HEK293 (cell line): ENCODE results near the gene P2RX2.
A peak's percentile ranks its signal among the peaks of the same experiment; 100 is the strongest.

ENCODE experiments used
- CTCF ChIA-PET: fragments of 350-600 bp; formaldehyde crosslinking; extraction: SDS; loops from one replicate; lab custom pipeline; 2021; ENCODE audit warnings: antibody characterized with exemption; lab: Yijun Ruan, JAX
- POLR2A ChIA-PET: fragments of 300-600 bp; formaldehyde crosslinking; extraction: SDS; loops from one replicate; lab custom pipeline; 2020; ENCODE audit warnings: antibody characterized with exemption, inconsistent platforms; lab: Yijun Ruan, JAX
- H3K27ac ChIP-seq: fragments of 200-500 bp; sonication (Bioruptor generic); 2 replicates; pipeline ENCODE4 v1.5.1; 2014; ENCODE audit warnings: low read depth, low read length, control low read depth, inconsistent platforms; ENCODE audit errors: extremely low read depth
- H3K36me3 ChIP-seq, 2 experiments: fragments of 200-500 bp in 1 of 2; sonication (Bioruptor generic) in 1 of 2; 1 replicate in 1 of 2; 2 replicates in 1 of 2; pipeline ENCODE4 v1.5.1; 2014 to 2017; ENCODE audit warnings: inconsistent platforms in 2 of 2, low read length in 2 of 2; ENCODE audit not compliant: control insufficient read depth in 2 of 2, insufficient read depth in 1 of 2
- H3K4me1 ChIP-seq: fragments of 200-500 bp; sonication (Bioruptor generic); 2 replicates; pipeline ENCODE4 v1.5.1; 2014; ENCODE audit warnings: mild to moderate bottlenecking, low read length, inconsistent platforms; ENCODE audit not compliant: control insufficient read depth, insufficient read depth
- H3K4me3 ChIP-seq: 2 replicates; pipeline ENCODE4 v1.5.1; 2011; ENCODE audit warnings: low read depth, mild to moderate bottlenecking, control low read depth, low read length, moderate library complexity
- H3K9me3 ChIP-seq: fragments of 200-500 bp; sonication (Bioruptor generic); 2 replicates; pipeline ENCODE4 v1.5.1; 2014; ENCODE audit warnings: low read depth, low read length, inconsistent platforms; ENCODE audit not compliant: control insufficient read depth, insufficient read depth
- KLF1 ChIP-seq: fragments of 450-650 bp; formaldehyde crosslinking; IDR thresholded peaks from 2 replicates; pipeline ENCODE4 v1.5.1; 2016; ENCODE audit warnings: missing biosample characterization, missing genetic modification characterization
- KLF8 ChIP-seq: fragments of 450-650 bp; formaldehyde crosslinking; IDR thresholded peaks from 2 replicates; pipeline ENCODE4 v1.5.1; 2016; ENCODE audit warnings: missing biosample characterization, missing genetic modification characterization
- PRDM4 ChIP-seq: fragments of 450-650 bp; formaldehyde crosslinking; IDR thresholded peaks from 2 replicates; pipeline ENCODE4 v1.5.1; 2017; ENCODE audit warnings: missing biosample characterization, missing genetic modification characterization
- SCRT2 ChIP-seq: fragments of 450-650 bp; formaldehyde crosslinking; IDR thresholded peaks from 2 replicates; pipeline ENCODE4 v1.5.1; 2016; ENCODE audit warnings: missing biosample characterization, missing genetic modification characterization
- YY1 ChIP-seq: fragments of 450-650 bp; formaldehyde crosslinking; IDR thresholded peaks from 2 replicates; pipeline ENCODE4 v1.5.1; 2018; ENCODE audit warnings: missing biosample characterization, missing genetic modification characterization
- ZBTB20 ChIP-seq: fragments of 450-650 bp; formaldehyde crosslinking; IDR thresholded peaks from 2 replicates; pipeline ENCODE4 v1.5.1; 2016; ENCODE audit warnings: missing biosample characterization, missing genetic modification characterization
- ZBTB26 ChIP-seq: fragments of 450-650 bp; formaldehyde crosslinking; optimal IDR thresholded peaks from 2 replicates; pipeline ENCODE3; 2016; ENCODE audit warnings: missing biosample characterization, mild to moderate bottlenecking, missing genetic modification characterization
- ZNF148 ChIP-seq: fragments of 450-650 bp; formaldehyde crosslinking; IDR thresholded peaks from 2 replicates; pipeline ENCODE4 v1.5.0; 2017; ENCODE audit warnings: missing biosample characterization, missing genetic modification characterization, borderline replicate concordance
- ZNF184 ChIP-seq: fragments of 450-650 bp; IDR thresholded peaks from 2 replicates; pipeline ENCODE4 v1.5.1; 2018; ENCODE audit warnings: missing biosample characterization, mild to moderate bottlenecking, missing genetic modification characterization
- ZNF19 ChIP-seq: fragments of 450-650 bp; formaldehyde crosslinking; IDR thresholded peaks from 2 replicates; pipeline ENCODE4; 2016; ENCODE audit warnings: missing biosample characterization, missing genetic modification characterization, low read depth
- ZNF211 ChIP-seq: fragments of 450-650 bp; formaldehyde crosslinking; IDR thresholded peaks from 2 replicates; pipeline ENCODE4 v1.5.1; 2016; ENCODE audit warnings: low read depth, missing biosample characterization, missing genetic modification characterization
- ZNF214 ChIP-seq: fragments of 450-650 bp; formaldehyde crosslinking; IDR thresholded peaks from 2 replicates; pipeline ENCODE4 v1.5.1; 2017; ENCODE audit warnings: missing biosample characterization, mild to moderate bottlenecking, missing genetic modification characterization, borderline replicate concordance
- ZNF280C ChIP-seq: fragments of 450-650 bp; formaldehyde crosslinking; IDR thresholded peaks from 2 replicates; pipeline ENCODE4 v1.5.1; 2016; ENCODE audit warnings: missing biosample characterization, missing genetic modification characterization
- ZNF521 ChIP-seq: fragments of 450-650 bp; formaldehyde crosslinking; IDR thresholded peaks from 2 replicates; pipeline ENCODE4 v1.5.1; 2017; ENCODE audit warnings: missing biosample characterization, mild to moderate bottlenecking, missing genetic modification characterization
- ZNF558 ChIP-seq: fragments of 450-650 bp; formaldehyde crosslinking; IDR thresholded peaks from 2 replicates; pipeline ENCODE4 v1.5.1; 2016; ENCODE audit warnings: missing biosample characterization, missing genetic modification characterization
- ZNF571 ChIP-seq: fragments of 450-650 bp; formaldehyde crosslinking; IDR thresholded peaks from 2 replicates; pipeline ENCODE4 v1.5.0; 2017; ENCODE audit warnings: missing biosample characterization, missing genetic modification characterization
- ZNF596 ChIP-seq: fragments of 450-650 bp; IDR thresholded peaks from 2 replicates; pipeline ENCODE4 v1.5.0; 2018; ENCODE audit warnings: missing biosample characterization, mild to moderate bottlenecking, missing genetic modification characterization, moderate library complexity
- ZNF654 ChIP-seq: fragments of 450-650 bp; formaldehyde crosslinking; IDR thresholded peaks from 2 replicates; pipeline ENCODE4 v1.5.1; 2016; ENCODE audit warnings: low read depth, missing biosample characterization, missing genetic modification characterization
- ZNF664 ChIP-seq: fragments of 450-650 bp; formaldehyde crosslinking; IDR thresholded peaks from 2 replicates; pipeline ENCODE4 v1.5.1; 2016; ENCODE audit warnings: missing biosample characterization, missing genetic modification characterization
- ZNF707 ChIP-seq: fragments of 450-650 bp; formaldehyde crosslinking; IDR thresholded peaks from 2 replicates; pipeline ENCODE4 v1.5.1; 2016; ENCODE audit warnings: missing biosample characterization, missing genetic modification characterization
- ZNF785 ChIP-seq: fragments of 450-650 bp; formaldehyde crosslinking; IDR thresholded peaks from 2 replicates; pipeline ENCODE4 v1.5.1; 2016; ENCODE audit warnings: missing biosample characterization, missing genetic modification characterization

Gene P2RX2

GRCh38 chr12:132665149-132665491 is 46.5 kb downstream of the P2RX2 start (continued):
- no peak for TF ChIP-seq PRDM4

- Histone ChIP-seq H3K4me1 (no peaks in the 10 kb centered on the region), H3K9me3 (no peaks in the 10 kb centered on the region), H3K36me3 (peaks cover 43 to 94% of the 10 kb centered on the region in 2 experiments), H3K27ac (no peak overlapping the region), H3K4me3 (no peak overlapping the region)
- TF ChIP-seq KLF1 (tag by site-specific recombination) (no peak), ZNF280C (no peak), ZNF214 (tag by site-specific recombination) (no peak), ZBTB20 (no peak), ZNF596 (tag by site-specific recombination) (no peak), ZNF571 (tag by site-specific recombination) (no peak), ZNF211 (tag by site-specific recombination) (no peak), ZNF664 (peak; percentile 91)
- CTCF ChIA-PET, result no interaction called here
- POLR2A ChIA-PET, result no interaction called here
Observed at GRCh38 chr12:132665794-132666193, 47.2 kb downstream of the P2RX2 start.

- H3K36me3 ChIP-seq, result peaks cover 58 to 93% of the 10 kb centered on the region in 2 experiments
- no peak overlapping the region for H3K4me3 ChIP-seq
- no peaks in the 10 kb centered on the region for H3K4me1 ChIP-seq
- POLR2A ChIA-PET, result no interaction called here
- no peak overlapping the region for H3K27ac ChIP-seq
- CTCF ChIA-PET, result no interaction called here
- no peaks in the 10 kb centered on the region for H3K9me3 ChIP-seq
- no peak for TF ChIP-seq ZBTB26 (tag by site-specific recombination)
- TF ChIP-seq YY1, result no peak
- TF ChIP-seq ZBTB20, result no peak
- TF ChIP-seq ZNF785 (tag by site-specific recombination), result no peak
- TF ChIP-seq ZNF707 (tag by site-specific recombination), result no peak
- no peak for TF ChIP-seq ZNF19 (tag by site-specific recombination)
- TF ChIP-seq KLF8 (tag by site-specific recombination), result no peak
- no peak for TF ChIP-seq ZNF148 (tag by site-specific recombination)
- no peak for TF ChIP-seq ZNF558 (tag by site-specific recombination)
- TF ChIP-seq ZNF184, result no peak
- no peak for TF ChIP-seq ZNF521 (tag by site-specific recombination)
- no peak for TF ChIP-seq ZNF654
- TF ChIP-seq SCRT2, result no peak
- TF ChIP-seq, all 188 proteins: peak for 0
Observed at GRCh38 chr12:132668191-132669088, 49.9 kb downstream of the P2RX2 start.
